ENCODE measurements around the gene NOSIP.
A peak's percentile ranks its signal among the peaks of the same experiment; 100 is the strongest.

Gene NOSIP

DNA sequence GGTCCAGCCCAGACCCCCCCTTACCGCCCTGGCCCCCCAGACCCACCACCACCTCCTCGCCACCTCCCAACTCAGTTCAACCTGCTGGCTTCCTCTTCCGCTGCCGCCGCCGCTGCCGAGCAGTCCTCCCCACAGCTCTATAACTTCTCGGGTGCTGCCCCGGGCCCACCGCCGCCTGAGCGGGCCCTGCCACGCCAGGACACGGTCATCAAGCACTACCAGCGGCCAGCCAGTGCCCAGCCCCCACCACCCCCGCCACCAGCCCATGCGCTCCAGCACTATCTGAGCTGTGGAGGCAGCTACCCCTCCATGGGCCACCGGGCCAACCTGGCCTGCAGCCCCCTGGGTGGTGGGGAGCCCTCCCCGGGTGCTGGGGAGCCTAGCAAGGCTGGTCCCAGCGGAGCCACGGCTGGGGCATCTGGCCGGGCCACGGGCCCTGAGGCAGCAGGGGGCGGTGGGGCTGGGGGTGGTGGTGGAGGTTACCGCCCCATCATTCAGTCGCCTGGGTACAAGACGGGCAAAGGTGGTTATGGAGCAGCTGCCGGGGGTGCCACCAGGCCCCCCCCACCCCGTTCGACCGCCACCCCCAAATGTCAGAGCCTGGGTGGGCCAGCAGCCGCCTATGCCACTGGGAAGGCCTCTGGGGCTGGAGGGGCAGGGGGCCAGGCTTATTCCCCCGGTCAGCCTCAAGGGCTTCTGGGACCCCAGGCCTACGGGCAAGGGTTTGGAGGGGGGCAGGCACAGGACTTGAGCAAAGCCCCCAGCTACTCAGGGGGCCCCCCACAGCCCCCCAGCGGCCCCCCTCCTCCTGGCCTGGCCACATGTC is 14.8 kb upstream of the NOSIP start:
- ATAC-seq = no peak

- ATAC-seq = no peak
Observed at GRCh38 chr19:49594157-49594992, 14.0 kb upstream of the NOSIP start.

DNA sequence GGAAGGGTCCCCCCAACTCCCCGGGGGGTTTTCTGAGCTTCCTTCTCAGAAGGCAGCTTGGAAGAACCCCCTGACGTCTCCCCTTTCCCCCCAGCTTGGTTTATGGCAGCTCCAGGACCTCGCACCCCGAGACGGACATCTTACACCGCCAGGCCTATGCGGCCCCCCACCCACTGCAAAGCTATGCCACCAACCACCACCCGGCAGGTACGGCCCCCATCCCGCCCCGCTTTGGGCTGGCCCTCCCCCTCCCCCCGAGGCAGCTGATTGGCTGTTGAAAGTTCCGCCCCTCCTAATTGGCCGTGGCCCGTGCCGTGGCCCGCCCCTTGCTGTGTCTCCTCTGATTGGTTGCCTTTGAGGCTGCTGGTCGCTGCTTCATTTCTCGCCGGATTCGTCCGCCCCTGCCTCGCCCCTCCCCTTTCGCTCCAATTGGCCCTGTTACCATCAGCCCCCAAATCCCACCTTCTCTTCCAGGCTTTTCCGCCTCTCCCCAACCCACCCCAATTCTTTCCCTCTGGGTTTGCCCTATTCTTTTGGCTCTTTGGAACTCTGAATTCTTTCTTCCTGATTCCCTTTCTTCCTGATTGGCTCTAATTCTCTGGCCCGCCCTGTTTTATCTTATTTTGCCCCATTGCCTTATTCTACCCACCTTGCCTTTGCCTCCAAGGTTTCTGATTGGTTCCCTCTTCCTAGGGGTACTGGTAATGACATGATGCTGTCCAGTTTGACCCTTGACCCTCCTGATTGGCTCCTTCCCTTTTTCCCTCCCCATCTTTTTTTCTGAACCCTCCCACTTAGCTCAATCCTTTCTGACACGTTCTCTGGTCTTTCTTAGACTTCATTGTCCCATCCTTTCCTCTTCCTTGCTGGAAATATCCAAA is 13.1 kb upstream of the NOSIP start:
- peak; percentile 61 to 67 for ATAC-seq

DNA sequence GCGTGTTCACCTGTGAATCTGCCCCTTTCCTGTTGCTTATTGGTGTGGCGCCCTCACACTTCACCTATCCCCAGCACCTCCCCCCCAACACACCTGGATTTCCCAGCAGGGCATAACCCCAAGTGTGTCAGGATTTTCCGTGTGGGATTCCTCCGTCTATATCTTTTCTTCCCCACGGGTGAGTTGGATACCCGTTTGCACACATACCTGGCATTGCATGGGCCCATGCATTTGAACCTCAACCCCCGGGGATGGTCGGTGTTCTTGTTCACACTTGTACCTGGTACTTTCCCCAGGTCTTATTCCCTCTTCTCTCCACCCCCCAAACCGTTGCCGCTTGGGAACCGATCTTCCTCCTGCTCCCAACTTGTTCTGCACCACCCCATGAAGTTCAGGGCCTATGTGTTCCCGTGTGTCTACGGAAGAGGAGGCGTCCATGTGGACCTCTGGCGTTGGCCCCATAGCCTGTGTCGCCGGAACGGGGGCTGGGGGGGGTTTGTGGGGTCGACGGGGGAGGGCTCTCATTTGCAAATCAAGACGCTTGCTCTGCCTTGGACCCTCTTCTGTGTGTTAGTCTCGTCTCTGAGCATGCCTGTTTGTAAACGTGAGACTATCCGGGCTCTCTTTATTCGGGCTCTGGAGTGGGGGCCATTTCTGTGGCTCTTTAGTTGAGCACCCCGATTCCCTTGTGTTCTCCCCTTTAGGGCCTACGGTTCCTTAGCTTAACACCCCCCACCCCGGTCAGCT is 12.3 kb upstream of the NOSIP start:
- ATAC-seq = no peak

DNA sequence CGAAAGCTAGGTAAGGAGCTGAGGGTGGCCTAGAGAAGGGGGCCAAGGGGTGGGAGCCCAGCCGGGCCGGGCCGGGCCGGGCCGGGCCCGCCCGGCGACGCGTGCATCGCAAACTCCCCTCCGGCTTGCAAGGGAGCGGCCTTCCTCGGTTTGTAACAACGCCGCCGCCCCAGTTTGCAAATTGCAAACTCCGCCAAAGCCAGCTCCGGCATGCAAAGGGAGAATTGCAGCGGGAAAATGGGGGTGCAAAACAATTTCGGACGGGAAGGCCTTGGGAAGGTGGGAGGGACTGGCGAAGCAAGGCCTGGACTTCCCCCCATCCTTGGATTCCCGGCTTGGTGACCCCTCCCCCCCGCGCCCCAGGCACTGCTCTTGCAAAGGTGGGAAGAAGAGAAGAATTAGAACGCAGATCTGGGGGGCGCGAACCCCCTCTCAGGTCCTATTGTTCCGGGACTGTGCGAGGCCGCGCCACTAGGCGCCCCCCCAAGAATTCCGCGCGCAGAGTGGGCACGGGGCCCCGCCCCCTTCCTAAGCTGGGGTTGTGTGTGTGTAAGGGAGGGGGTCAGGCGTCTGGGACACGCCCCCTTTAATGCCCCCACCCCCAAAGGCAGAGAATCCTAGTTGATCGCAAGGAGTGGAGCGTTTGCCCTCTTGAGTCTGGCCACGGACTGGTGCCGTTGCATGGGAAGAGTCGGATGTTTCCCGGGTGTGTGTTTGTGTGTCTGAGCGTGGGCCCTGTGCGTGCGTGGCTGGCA is 11.6 kb upstream of the NOSIP start:
- ATAC-seq = no peak

DNA sequence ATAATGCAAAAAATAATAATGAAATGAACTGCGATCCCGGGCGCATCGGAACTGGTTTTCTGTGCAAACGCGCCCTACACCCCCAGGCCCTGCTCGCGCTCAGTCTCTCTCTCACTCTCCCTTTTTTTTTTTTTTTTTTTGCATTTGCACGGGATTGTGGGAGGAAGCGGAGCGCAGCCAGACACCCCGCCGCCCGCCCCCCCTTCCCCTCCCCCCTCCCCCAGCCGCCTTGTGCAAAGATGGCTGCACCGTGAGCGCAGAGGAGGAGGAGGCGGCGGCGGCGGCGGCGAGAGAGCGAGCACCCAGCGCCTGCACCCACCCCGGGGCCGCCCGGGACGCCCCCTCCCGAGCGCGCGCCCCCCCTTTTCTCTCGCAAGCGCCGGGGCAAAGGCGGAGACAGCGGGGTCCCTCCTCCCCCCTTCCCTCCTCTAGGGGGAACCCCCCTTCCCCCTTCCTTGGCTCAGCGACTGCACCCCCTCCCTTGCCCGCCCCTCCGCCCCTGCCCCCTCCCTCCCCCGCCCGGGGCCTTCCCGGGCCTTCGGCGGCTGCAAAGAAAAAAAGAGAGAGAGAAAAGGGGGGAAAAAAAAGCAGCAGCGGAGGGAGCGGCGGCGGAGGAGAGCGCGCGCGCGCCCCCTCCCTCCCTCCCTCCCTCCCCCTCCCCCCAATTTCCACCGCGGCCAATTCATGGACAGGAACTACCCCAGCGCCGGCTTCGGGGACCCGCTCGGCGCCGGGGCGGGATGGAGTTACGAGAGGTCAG is 10.8 kb upstream of the NOSIP start, which contains the start of gene PRR12:
TSS of gene PRR12 (plus strand) at position 212 of the 760 bp plus-strand sequence. CDS start at position 685, 473 bp downstream.
- peak; percentile 14 to 21 for ATAC-seq

- peak; percentile 69 to 71 for ATAC-seq
Observed at GRCh38 chr19:49590071-49590970, 10.0 kb upstream of the NOSIP start.

DNA sequence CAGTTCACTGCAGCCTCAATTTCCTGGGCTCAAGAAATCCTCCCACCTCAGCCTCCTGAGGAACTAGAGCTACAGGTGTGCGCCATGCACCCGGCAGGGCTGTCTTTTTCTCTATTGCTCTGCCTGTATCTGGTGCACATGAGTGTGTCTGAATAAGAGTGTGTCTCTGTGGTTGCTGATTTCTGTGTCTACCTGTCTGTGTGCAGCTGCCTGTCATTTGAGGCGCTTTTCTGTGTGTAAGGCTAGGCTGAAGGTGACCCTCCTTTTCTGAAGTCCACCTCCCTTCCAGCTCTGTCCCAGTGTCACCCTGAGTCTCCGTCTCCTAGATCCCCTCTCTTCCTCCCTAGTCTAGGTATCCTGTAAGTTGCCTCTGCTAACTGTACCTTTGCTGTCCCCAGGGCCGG is 9.1 kb upstream of the NOSIP start:
- ATAC-seq = no peak

GRCh38 chr19:49588365-49589122 is 8.2 kb upstream of the NOSIP start:
- ATAC-seq = peak; percentile 14 to 25

GRCh38 chr19:49587227-49587626 is 6.9 kb upstream of the NOSIP start:
- ATAC-seq = no peak

GRCh38 chr19:49585023-49585422 is 4.7 kb upstream of the NOSIP start:
- ATAC-seq = no peak

DNA sequence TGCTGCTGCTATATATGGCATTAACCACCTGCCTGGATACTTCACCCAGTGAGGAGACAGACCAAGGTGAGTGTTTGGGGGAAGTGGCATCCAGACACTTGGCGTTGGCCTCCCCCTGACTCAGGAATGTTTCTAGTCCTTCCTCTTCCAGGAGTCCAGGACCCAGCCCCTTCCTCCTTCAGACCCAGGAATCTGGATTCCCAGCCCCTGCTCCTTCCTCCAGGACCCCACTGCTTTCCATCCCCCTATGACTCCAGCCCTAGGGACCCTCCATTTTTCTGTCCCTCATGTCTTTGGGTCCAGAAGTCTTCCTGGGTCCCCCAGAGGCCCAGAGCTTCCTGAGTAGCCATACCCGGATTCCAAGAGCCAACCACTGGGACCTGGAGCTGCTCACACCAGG is 2.9 kb upstream of the NOSIP start:
- no peak for ATAC-seq

- ATAC-seq = no peak
Observed at GRCh38 chr19:49581007-49581508, 702 bp upstream of the NOSIP start, which contains the start of gene PRRG2. TSS of gene PRRG2 (plus strand) at chr19:49581316. CDS start at chr19:49583220, 1,904 bp downstream.

DNA sequence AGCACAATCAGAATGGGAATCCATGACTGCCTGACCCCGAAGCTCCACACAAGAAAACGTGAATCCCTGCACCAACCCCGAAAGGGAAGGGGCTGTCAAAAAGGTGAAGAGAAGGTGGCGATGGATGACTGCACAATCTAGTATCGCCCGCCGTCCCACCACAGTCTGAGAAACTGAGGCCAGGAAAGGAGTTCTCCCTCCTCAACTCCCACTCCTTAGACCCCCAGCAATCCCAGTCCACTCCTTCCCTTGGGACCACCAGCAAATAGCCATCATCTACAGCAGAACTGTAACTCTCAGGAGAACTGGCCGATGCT is 451 bp downstream of the NOSIP start:
- ATAC-seq = no peak

DNA sequence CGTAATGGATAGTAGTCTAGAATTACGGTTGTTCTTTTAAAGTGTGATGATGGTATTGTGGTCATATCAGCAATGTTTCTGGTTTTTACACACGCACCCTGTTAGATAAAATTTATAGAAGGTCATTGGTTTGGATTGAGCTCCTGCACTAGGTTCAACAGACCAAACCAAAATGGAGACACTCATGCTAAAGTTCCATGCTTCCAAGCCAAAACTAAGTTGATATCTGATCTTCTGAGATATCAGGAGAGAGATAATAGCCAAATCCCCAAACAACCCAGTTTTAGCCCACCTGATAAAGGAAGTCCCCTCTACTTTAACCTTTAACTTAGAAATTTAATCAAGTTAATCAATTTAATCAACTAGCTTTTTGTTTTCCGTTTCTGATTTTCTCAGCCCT is 1.2 kb downstream of the NOSIP start:
- no peak for ATAC-seq

GRCh38 chr19:49574206-49574755 is 6.1 kb downstream of the NOSIP start:
- ATAC-seq = no peak

DNA sequence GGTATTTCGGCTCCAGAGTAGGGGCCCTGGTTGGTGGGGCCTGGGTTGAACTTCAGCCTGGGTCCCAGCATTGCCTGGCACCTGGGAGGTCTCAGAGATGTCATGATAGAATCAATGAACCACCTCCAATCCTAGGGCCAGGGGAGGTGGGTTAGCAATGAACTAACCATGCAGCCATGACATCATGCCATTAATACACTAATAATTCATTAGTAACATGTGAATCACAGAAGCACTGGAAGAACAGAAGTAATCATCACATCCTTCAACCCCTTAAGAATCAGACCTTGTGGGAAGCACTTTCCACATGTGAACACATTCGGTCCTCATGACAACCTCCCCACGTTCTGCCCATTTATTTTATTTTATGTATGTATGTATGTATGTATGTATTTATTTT is 6.9 kb downstream of the NOSIP start:
- ATAC-seq = no peak

- ATAC-seq = no peak
Observed at GRCh38 chr19:49573009-49573408, 7.3 kb downstream of the NOSIP start.

All from activated CD4-positive, CD25-positive, alpha-beta regulatory T cell treated with anti-CD3 and anti-CD28 coated beads, Interleukin-2, amount 50 U/mL, for 24 hours (primary cell).